ENCODE data around the gene DLX3.

DLX3 gene

DNA sequence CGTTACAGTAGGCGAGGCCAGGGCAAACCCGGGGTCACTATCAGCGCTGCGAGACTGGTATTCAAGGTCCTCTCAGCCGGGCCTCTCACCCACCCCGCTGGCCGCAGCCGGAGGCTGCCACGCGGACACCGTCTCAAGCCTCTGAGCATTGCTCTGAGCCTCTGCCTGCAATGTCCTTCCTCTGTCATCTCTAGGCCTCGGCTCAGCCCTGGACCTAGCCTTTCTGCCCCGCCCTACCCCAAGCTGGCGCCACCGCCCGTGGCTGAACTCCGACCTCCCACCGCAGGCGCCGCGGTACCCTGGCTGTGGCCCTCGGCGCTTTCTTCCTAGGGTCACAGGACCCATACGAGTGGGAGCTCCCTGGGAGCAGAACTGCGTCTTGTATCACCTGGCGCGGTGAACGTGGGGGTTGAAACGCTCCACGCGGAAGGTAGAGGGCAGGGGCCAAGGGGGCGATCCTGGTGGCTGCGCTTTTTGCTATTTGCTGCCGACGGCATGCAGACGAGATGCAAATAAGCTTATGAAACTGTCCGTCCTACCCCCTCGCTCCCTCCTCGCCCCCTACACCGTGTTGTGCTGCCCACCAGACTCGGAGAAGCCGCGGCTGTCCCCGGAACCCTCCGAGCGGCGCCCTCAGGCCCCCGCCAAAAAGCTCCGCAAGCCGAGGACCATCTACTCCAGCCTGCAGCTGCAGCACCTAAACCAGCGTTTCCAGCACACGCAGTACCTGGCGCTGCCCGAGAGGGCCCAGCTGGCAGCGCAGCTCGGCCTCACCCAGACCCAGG, 22.3 kb downstream of the DLX3 start:
- no peak for DNase-seq (ENCODE audit: low read depth in 2 of 2)

DNA sequence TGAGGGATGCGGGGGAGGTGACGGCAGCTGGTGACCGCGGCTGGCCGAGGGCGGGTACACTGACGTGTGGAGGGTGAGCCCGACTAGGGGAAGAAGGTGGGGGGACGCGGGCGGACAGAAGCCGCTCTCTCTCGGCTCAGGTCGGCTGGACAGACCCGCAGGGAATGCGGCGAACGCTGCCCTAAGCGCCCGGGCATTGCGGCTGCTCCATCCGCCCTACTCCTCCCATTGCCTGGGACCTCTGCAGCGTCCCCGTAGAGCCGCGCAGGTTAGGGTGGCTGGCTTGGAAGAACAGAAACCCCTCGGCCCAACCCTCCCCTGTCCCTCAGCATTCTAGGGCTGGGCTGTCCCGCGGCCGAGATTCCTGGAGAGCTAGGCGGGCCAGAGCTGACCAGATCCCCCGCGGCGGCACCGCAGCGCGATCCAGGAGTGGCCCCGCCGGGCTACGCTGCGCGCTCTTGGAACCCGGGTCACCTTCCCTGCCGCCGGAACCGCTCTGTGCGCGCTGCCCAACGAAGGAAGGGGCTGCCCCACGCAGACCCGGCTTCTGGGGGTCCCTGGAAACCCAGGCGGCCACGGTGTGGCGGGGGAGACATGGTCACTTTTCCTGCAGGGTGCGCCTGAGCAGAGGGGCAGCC, 23.1 kb downstream of the DLX3 start:
- DNase-seq (ENCODE audit: low read depth in 2 of 2), result no peak

DNA sequence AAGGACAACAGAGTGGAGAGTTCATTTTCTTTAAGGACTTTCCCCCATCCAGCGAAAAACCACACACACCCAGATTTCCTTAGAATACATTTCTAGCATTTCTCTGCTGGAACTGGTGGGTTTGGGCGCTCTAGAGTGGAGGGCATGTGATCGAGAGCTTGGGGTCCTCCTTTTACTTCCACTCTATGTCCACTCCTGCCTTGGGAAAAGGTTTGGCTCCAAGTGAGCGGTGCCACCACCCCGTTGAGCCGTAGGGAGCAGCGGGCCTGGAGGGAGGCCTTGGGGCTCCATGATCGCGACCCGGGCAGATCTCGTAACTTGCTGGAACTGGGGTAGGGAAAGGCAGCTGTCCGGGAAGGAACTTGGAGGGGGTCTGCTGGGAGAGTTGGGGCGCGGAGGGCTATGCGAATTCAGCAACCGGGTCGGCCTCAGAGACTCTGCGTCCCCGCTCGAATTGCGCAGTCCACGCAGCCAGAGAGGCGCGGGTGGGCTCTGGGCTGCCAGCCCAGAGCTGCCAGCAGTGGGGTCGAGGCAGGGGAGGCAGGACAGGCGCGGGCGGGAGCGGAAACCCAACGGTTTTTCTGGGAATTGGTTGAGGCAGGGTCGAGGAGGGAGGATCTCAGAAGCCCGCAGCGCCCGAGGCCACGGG, 23.7 kb downstream of the DLX3 start:
- no peak for DNase-seq (ENCODE audit: low read depth in 2 of 2)

DNA sequence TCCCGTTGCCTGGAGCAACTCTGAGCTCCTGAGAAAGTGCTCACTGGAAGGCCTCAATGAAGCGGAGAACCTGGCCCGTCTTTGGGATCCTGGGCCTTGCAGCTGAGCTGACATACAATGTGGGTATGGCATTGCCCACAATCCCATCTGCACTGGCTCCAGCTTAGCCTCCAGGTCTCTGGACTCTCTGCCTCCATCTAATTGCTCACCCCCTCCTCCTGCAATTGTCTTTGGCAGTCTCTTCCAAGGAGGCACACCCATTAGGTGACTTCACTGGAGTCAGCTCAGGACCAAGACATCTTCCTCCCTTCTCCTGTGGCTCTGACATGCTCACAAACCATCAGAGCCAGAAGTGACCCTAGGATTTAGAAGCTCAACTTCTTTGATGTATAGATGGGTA, 24.5 kb downstream of the DLX3 start:
- DNase-seq (ENCODE audit: low read depth in 2 of 2), result no peak

DNA sequence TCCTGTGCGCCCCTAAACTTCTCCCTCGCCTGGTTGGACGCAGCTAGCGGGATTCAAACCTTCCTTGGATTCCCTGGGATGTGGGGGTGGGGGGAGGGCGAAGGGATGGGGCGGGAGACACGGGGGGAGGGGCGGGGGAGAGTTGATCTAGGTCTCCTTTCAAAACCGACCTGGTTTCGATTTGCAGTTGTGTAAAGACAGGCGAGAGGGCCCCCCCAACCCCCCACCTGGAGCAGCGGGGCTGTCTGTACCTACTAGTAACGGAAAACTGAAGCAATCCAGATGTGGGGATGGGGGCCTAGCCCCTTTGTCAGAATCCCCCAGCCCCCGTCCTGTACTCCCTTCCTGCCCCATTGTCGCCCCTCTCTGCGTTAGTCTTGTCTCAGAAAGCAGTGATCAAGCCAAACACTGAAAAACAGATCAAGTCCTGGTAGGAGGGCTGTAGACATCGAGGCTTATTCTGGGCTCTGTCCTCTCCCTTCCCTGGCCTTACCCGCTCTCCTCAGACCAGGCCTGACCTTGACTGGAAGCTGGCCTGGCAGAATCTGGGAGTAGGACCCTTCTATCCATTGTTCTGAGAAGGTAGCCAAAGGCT, 25.1 kb downstream of the DLX3 start:
- DNase-seq (ENCODE audit: low read depth in 2 of 2), result no peak

DNA sequence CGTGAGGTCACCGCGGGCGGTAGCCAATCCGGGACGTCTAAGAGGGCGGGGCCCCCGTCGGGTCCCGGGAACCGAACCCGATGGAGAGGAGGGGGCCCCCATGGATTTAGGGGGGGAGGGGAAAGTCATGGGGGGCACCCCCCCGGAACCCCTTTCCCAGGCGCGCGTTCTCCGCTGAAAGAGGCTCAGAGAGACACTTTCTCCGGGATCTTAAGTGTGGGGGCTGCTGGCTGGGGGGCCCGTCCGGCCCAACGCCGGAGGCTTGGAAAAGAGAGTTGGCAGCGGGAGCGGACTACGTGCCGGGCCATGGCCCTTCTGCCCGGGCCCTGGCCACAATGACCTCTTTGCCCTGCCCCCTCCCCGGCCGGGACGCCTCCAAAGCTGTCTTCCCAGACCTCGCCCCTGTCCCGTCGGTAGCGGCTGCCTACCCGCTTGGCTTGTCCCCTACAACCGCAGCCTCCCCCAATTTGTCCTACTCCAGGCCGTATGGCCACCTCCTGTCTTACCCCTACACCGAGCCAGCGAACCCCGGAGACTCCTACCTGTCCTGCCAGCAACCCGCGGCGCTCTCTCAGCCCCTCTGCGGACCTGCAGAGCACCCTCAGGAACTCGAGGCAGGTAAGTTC, 25.8 kb downstream of the DLX3 start, which contains the start of gene DLX4:
Gene DLX4 (plus strand): TSS at position 57 of the 626 bp plus-strand sequence. CDS start 279 bp downstream, at position 336.
- no peak for DNase-seq (ENCODE audit: low read depth in 2 of 2)

DNA sequence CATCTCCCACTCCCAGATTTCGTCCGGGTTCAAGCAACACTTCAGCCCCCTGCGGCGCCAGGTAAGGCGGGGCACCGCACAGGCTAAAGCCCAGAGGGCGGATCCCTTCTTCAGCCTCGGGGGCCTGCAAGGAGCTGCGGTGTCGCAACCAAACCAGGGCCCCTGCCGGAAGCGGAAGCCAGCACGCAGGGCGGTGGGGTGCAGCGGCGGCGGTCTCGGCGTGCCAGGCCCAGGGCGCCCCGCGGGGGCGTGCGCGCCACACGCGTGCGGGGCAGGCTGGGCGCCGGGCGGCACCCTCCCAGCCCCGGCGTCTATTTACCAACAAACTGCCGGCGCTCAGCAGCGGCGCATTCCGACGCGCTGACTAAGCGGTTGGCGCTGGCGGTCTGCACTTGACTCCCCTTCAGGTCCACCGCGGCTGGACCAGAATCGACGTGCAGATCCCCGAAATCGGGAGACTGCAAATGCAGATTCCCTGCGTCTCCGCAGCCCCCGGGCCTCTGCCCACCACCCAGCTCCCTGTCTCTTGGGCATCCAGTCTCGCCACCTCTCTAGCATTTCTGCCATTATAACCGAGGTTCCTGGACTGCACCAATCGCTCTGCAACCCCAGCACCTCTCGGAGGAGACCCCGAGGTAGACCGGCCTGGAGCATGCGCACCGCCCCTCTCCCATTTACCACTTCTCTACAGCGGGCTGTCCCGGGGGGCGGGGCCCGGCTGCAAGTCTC, 26.5 kb downstream of the DLX3 start:
- peak; percentile 58 to 66 for DNase-seq (ENCODE audit: low read depth in 2 of 2)

DNA sequence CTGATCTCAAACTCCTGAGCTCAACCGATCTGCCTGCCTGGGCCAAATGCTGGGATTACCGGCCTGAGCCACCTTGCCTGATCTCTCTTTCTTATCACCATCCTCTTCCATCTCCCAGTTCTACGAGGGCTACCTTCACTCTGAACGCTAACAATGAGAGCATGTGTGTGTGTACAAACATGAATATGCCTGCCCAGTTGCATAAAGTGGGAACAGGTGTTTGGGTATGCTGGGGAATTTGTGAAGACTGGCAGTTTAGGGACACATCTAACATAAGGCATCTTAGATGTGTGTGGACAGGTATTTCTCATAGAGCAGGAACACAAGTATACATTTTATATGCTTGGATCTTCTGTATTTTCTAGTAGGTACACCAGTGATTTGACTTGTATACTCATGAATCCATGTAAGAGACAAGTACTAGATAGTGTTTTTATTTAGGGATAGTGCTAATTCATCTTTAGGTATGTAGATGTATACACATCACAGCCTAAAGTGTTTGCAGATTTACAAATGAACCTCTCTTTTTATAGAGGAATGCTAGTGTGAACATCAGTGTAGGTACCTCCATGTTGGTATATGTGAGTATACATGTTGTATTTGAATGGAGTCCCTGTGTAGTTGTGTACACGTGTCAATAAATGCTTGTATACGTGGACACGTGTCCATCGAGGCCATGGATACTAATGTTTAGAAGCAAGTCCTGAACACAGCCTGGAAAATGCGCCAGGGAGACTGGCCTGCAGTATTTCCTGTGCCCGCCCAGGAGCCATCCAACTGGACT, 27.2 kb downstream of the DLX3 start:
- no peak for DNase-seq (ENCODE audit: low read depth in 2 of 2)

DNA sequence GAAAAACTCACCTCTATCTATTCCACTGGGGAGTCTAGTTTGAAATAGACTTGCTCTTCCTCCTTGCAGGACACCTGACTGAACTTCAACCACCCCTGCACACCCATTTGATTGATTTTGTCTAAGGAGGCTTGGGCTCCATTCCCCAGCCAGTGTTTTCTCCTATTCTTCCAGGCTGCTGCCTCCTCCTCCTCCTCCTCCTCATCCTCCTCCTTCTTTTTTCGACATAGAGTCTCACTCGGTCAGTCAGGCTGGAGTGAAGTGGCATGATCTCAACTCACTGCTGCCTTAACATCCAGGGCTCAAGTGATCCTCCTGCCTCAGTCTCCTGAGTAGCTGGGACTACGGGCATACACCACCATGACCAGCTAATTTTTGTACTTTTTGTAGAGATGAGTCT, 27.8 kb downstream of the DLX3 start:
- no peak for DNase-seq (ENCODE audit: low read depth in 2 of 2)

DNA sequence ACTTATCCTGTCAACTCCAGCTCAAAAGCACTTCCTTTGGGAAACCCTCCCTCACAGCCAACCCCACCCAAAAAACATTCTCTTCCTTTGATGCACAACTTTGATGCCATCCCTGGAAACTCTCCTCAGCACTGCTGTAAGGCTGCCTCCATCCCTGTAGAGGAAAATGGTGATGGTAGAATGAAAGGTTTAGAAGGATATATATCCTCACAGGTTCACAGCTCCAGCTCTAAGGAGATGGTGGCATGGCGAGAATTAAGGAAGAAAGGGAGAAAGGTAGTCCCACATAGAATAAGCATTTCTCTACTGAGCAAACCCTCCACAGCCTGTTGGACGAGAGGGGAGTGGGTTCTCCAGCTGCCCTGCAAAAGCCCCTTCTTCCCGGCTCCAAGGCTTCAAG, 28.3 kb downstream of the DLX3 start:
- DNase-seq (ENCODE audit: low read depth in 2 of 2), result no peak

DNA sequence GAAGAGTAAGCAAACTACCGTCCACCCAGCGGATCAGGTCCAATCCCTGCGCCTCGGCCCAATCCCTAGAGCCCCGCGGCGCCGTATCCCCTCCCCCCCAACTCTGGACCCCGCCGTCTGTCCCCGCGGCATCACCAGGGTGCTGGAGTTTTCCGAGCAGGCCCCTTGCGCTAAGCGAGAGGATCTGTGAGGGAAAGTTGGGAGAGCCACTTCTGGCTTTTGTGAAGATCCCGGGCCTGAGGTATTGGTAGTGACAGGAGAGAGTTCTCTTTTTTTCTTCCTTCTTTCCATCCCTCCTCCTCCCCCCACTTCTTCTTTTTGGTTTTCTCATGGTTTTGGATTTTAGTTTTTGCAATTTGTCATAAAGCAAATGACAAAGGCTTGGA, 29.5 kb downstream of the DLX3 start:
- no peak for DNase-seq (ENCODE audit: low read depth in 2 of 2)

DNA sequence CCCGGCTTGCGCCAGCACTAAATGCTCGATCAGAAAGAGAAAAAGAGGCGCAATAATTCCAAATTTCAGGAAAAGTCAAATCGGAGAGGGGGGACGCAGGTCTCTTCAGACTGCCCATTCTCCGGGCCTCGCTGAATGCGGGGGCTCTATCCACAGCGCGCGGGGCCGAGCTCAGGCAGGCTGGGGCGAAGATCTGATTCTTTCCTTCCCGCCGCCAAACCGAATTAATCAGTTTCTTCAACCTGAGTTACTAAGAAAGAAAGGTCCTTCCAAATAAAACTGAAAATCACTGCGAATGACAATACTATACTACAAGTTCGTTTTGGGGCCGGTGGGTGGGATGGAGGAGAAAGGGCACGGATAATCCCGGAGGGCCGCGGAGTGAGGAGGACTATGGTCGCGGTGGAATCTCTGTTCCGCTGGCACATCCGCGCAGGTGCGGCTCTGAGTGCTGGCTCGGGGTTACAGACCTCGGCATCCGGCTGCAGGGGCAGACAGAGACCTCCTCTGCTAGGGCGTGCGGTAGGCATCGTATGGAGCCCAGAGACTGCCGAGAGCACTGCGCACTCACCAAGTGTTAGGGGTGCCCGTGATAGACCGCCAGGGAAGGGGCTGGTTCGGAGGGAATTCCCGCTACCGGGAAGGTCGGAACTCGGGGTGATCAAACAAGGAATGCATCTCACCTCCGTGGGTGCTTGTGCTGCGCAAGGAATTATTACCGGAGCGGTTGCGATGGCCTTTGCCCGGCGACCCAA, 30.1 kb downstream of the DLX3 start:
- DNase-seq (ENCODE audit: low read depth in 2 of 2), result no peak

DNA sequence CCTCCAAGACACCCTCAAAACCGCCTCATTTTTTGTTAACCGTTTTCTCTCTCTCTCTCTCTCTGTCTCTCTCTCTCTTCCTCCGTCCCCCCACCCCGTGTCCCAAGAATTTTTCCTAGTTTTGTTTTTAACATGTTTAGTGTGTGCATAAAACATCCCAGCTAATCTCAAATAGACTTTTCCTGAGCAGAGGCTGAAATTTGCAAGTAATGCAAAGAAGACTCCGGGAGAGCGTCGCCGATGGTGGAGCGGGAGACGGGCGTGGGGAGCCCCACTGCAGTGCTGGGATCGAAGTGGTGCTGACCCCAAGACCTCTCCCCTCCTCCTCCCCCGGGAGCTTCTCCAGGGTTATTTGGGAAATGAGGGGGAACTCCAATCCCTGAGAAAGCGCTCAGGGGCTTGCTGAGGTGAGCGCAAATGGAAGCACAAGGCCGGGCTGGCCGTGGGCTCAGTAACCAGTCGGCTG, 30.7 kb downstream of the DLX3 start:
- DNase-seq (ENCODE audit: low read depth in 2 of 2), result no peak

DNA sequence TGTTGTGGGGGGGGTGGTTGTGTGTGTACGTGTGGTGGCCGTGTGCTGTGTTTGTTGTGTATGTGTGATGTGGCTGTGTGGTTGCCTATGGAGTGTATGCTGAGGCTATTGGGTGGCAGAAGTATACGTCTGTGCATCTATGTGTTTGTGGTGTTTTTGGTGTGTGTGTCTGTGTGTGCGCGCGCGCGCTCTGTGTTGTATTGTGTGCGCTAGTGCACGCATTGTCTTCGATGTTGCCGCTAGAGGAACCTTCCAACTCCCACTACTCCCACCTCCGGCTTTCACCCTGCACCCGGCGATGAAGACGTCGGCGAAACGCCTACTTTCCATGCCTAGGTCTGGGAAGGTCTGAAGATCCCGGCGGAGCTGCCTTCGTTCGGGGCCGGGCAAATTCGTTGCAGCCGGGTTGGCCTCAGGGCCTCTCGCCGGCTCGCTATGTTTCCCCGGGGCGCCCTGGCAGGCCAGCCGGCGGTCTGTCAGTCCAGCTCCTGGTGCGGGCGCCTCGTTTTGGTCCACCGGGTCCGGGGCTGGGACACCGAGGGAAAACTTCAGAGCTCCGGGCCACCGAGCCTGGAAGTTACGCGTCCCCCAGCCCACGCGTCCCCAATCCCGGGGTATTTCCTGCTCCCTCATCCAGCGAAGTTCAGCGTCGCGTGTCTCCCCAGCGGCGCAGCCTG, 31.3 kb downstream of the DLX3 start:
- no peak for DNase-seq (ENCODE audit: low read depth in 2 of 2)

DNA sequence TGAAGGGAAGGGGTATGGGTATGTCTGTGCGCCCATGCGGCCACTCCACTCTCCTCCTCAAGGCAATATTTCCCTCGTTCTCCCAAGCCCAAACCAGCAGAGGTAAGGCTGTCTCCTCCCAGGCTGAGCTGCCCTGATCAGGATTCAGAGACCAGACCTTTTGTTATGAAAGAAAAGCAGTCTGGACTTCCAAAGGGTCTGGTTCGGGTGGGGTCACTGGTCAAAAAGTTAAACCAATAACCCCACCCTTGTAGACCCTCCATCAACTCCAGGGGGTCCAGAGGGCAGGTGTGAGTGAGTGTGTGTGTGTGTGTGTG, 31.8 kb downstream of the DLX3 start:
- no peak for DNase-seq (ENCODE audit: low read depth in 2 of 2)

DNA sequence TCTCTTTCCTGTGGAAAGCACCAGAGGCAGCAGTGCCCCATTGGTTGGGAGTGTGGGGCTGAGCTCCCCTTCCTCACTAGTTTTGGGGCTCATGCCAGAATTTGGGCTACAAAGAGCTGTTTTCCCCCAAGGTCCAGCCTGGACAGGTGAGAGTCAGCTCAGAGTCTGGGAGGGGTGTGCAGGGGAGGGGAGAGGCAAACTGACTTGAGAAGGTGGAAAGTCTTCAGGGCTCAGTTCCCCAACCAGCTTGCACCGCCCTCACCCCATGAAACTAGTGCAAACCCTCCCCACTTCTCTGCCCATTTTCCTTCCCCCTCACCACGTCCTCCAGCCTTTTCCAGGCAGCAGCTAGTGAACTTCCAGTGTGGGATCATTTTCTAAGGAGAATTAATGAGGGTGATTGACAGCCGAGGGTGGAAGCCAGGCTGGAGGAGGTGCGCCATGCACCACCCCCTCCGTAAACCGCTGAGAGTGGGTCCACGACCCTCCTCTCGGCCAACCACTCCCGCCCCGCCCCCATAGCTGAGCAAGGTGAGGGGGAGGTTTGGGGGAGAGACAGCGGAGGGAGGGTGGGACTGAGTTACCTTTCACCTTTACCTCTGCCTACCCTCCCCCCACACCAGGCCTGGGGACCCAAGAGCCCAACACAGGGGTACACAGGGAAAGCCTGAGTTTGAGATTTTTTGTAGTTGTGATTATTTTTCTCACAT, 32.3 kb downstream of the DLX3 start:
- no peak for DNase-seq (ENCODE audit: low read depth in 2 of 2)

DNA sequence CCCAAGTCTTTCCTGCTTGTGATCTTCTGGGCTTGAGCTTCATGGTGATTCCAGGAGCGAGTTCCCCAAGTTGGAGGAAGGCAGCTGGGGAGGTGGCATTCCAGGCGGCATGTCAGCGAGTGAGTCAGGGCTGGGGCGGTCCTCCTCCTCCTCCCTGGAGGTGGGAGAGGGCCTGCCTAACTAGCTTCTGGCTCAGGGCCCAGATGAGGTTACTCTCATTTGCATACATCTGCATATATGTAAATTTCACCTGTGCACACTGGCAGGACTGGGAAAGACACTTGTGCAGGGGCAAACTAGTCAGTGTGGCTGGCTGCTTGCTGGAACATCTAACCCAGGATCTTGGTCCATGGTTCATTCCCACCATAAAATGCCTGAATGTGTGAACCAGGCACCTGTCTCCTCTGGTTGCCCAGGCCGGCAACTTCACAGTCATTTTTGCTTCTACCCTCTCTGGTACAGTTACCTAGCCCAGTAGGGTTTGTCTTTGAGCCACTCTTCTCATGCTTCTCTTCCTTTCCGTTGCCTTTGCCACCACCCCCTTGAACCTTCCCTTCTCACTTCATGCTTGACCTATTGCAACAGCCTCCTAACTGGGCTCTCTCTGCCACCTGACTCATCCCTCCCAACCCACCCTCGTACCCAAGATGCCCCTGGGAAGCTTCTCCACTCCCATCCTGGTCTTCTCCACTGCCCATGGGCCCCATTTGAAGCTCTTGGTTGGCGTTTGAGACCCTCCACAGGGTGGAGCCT, 35.7 kb downstream of the DLX3 start:
- no peak for DNase-seq (ENCODE audit: low read depth in 2 of 2)

DNA sequence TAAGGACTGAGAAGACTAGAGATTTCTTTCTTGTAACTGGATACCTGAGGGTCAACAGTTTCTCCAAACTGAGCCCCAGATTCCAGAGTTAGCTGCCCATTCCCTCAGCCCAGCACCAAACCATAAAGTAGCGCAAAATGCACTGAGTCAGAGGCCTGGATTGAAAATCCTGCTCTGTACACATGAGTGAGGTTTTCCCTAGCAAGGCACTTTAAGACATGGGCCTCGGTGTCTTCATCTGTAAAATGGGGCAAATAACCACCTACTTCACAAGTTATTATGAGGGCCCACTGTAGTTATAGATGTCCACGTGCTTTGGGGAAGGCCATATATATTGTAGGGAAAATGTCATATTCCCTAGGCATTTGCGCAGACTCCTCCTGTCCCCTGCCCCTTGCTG, 36.3 kb downstream of the DLX3 start:
- DNase-seq (ENCODE audit: low read depth in 2 of 2), result no peak
